HEK293 (cell line): ENCODE results near the gene PCK1.
A peak's percentile ranks its signal among the peaks of the same experiment; 100 is the strongest.

ENCODE experiments used
- CTCF ChIP-seq: fragments of 450-650 bp; formaldehyde crosslinking; IDR thresholded peaks from 2 replicates; pipeline ENCODE4 v1.5.1; 2016; ENCODE audit warnings: missing biosample characterization, missing genetic modification characterization
- PRDM4 ChIP-seq: fragments of 450-650 bp; formaldehyde crosslinking; IDR thresholded peaks from 2 replicates; pipeline ENCODE4 v1.5.1; 2017; ENCODE audit warnings: missing biosample characterization, missing genetic modification characterization
- RBAK ChIP-seq: fragments of 450-650 bp; formaldehyde crosslinking; IDR thresholded peaks from 2 replicates; pipeline ENCODE4 v1.5.1; 2016; ENCODE audit warnings: missing biosample characterization, missing genetic modification characterization
- REST ChIP-seq: fragments of 450-650 bp; formaldehyde crosslinking; IDR thresholded peaks from 2 replicates; pipeline ENCODE4 v1.5.1; 2016; ENCODE audit warnings: missing biosample characterization, missing genetic modification characterization
- ZBTB10 ChIP-seq: fragments of 450-650 bp; formaldehyde crosslinking; IDR thresholded peaks from 2 replicates; pipeline ENCODE4 v1.5.1; 2016; ENCODE audit warnings: missing biosample characterization, missing genetic modification characterization
- ZBTB26 ChIP-seq: fragments of 450-650 bp; formaldehyde crosslinking; optimal IDR thresholded peaks from 2 replicates; pipeline ENCODE3; 2016; ENCODE audit warnings: missing biosample characterization, mild to moderate bottlenecking, missing genetic modification characterization
- ZBTB7A ChIP-seq: fragments of 450-650 bp; formaldehyde crosslinking; IDR thresholded peaks from 2 replicates; pipeline ENCODE4 v1.5.1; 2016; ENCODE audit warnings: low read depth, missing biosample characterization, missing genetic modification characterization
- ZNF24 ChIP-seq: fragments of 450-650 bp; formaldehyde crosslinking; IDR thresholded peaks from 2 replicates; pipeline ENCODE4 v1.5.1; 2016; ENCODE audit warnings: missing biosample characterization, missing genetic modification characterization
- ZNF621 ChIP-seq: fragments of 450-650 bp; formaldehyde crosslinking; IDR thresholded peaks from 2 replicates; pipeline ENCODE4 v1.5.1; 2017; ENCODE audit warnings: missing biosample characterization, missing genetic modification characterization

GRCh38 chr20:57561356-57562279 is 708 bp downstream of the PCK1 start:
- TF ChIP-seq ZNF621 (tag by site-specific recombination) = no peak
- no peak for TF ChIP-seq CTCF
- no peak for TF ChIP-seq ZNF24 (tag by site-specific recombination)
- peak; percentile 58; the same call in 1 of the 2 replicates for TF ChIP-seq REST
- no peak for TF ChIP-seq RBAK (tag by site-specific recombination)
- TF ChIP-seq ZBTB7A (tag by site-specific recombination) = no peak
- no peak for TF ChIP-seq PRDM4 (tag by site-specific recombination)
- no peak for TF ChIP-seq ZBTB10 (tag by site-specific recombination)
- TF ChIP-seq ZBTB26 (tag by site-specific recombination) = no peak
